Keratinocyte (primary cell): Measurements from ENCODE around the gene ARHGEF3. TPM values are rescaled to one million over a fixed set of nuclear protein-coding genes. Genes with fewer than 3 reads are reported as not detected.

Experiments
- DNase-seq: peaks from one replicate; pipeline ENCODE4 v3.0.0-alpha.2; 2011; ENCODE audit warnings: low read depth, missing footprints, low spot score
- FAIRE-seq: peaks from 2 replicates; lab custom pipeline; 2011; peaks lifted over from hg19 to GRCh38; lab: Jason Lieb, UNC
- H2AFZ ChIP-seq: 2 replicates; pipeline ENCODE4 v1.6.0; 2012; ENCODE audit warnings: low read length, control low read depth, inconsistent platforms; ENCODE audit not compliant: control insufficient read depth
- H3K27ac ChIP-seq: 2 replicates; pipeline ENCODE4 v1.5.1; 2011; ENCODE audit warnings: low read length; ENCODE audit not compliant: control insufficient read depth, insufficient read depth
- H3K27me3 ChIP-seq: 3 replicates; pipeline ENCODE4 v1.6.0; 2011; ENCODE audit warnings: low read length; ENCODE audit not compliant: control insufficient read depth, insufficient read depth; ENCODE audit errors: extremely low read depth
- H3K36me3 ChIP-seq, 2 experiments: 2 replicates in 1 of 2; 3 replicates in 1 of 2; pipeline ENCODE4 v1.5.1; 2011; ENCODE audit warnings: low read length in 2 of 2, mild to moderate bottlenecking in 1 of 2; ENCODE audit not compliant: control insufficient read depth in 2 of 2, insufficient read depth in 2 of 2; ENCODE audit errors: extremely low read depth in 1 of 2
- H3K4me1 ChIP-seq: 3 replicates; pipeline ENCODE4 v1.5.1; 2011; ENCODE audit warnings: low read length; ENCODE audit not compliant: control insufficient read depth, insufficient read depth; ENCODE audit errors: extremely low read depth
- H3K4me2 ChIP-seq: 3 replicates; pipeline ENCODE4 v1.6.0; 2011; ENCODE audit warnings: low read depth, low read length; ENCODE audit not compliant: control insufficient read depth, insufficient read depth; ENCODE audit errors: extremely low read depth
- H3K4me3 ChIP-seq, 3 experiments: fragments of 200-600 bp in 1 of 3; sonication (generic) in 1 of 3; 2 replicates in 2 of 3; 3 replicates in 1 of 3; pipeline ENCODE4 v1.5.1; 2011 to 2016; ENCODE audit warnings: low read length in 3 of 3, mild to moderate bottlenecking in 3 of 3, control low read depth in 2 of 3, inconsistent platforms in 1 of 3, low read depth in 1 of 3, mixed read lengths in 1 of 3, mixed run types in 1 of 3, moderate library complexity in 1 of 3; ENCODE audit not compliant: control insufficient read depth in 2 of 3, insufficient read depth in 2 of 3; ENCODE audit errors: extremely low read depth in 1 of 3
- H3K79me2 ChIP-seq: 2 replicates; pipeline ENCODE4 v1.6.0; 2012; ENCODE audit warnings: low read length; ENCODE audit not compliant: control insufficient read depth, insufficient read depth
- H3K9ac ChIP-seq: 3 replicates; pipeline ENCODE4 v1.6.0; 2011; ENCODE audit warnings: low read length; ENCODE audit not compliant: control insufficient read depth, insufficient read depth; ENCODE audit errors: extremely low read depth
- H3K9me1 ChIP-seq: 3 replicates; pipeline ENCODE4 v1.6.0; 2011; ENCODE audit warnings: low read length; ENCODE audit not compliant: control insufficient read depth, insufficient read depth; ENCODE audit errors: extremely low read depth
- H3K9me3 ChIP-seq: 2 replicates; pipeline ENCODE4 v1.5.1; 2012; ENCODE audit warnings: low read depth, low read length; ENCODE audit not compliant: control insufficient read depth
- H4K20me1 ChIP-seq: 3 replicates; pipeline ENCODE4 v1.6.0; 2011; ENCODE audit warnings: low read length; ENCODE audit not compliant: control insufficient read depth, insufficient read depth; ENCODE audit errors: extremely low read depth
- EZH2 ChIP-seq: IDR thresholded peaks from one replicate; pipeline ENCODE4 v1.6.1; 2012; ENCODE audit warnings: inconsistent platforms, mild to moderate bottlenecking, low read length, moderate library complexity
- dilution Hi-C: fragments of 300-500 bp; cut with MboI; formaldehyde crosslinking; loops from one replicate; pipeline ENCODE4 v1.7.0; 2020; ENCODE audit warnings: low sequenced_read_pairs; ENCODE audit not compliant: extremely low pct_ligation_motif_present
- polyA plus RNA-seq, 5 experiments: library from polyadenylated mRNA; depleted of rRNA in 3 of 5; stranded (reverse) in 3 of 5; stranded (forward) in 1 of 5; unstranded in 1 of 5; fragments of >200 nt; gene quantifications; 1 replicate in 1 of 5; 2 replicates in 3 of 5; 3 replicates in 1 of 5; pipeline versions ENCODE4 v1.2.1 to v1.2.3, GENCODE V29; 2011 to 2012; ENCODE audit warnings: missing spikeins in 2 of 5, low read depth in 1 of 5, low replicate concordance in 1 of 5
- TF ChIP-seq, protein P1 (sequence below), 3 experiments: IDR thresholded peaks in 1 of 3; conservative IDR thresholded peaks in 1 of 3; optimal IDR thresholded peaks in 1 of 3; 2 replicates in 2 of 3; 3 replicates in 1 of 3; pipeline versions ENCODE3 to v1.5.1; 2011; ENCODE audit warnings: low read length in 3 of 3, mild to moderate bottlenecking in 3 of 3, moderate library complexity in 2 of 3, control low read depth in 1 of 3, inconsistent platforms in 1 of 3; ENCODE audit not compliant: insufficient read depth in 2 of 3; ENCODE audit errors: extremely low read depth in 1 of 3

ARHGEF3 gene
- polyA plus RNA-seq, 1 donor (not counting 4 experiments of a cell fraction or from before 2014, with no cell fraction given), result 26.2 TPM

DNA sequence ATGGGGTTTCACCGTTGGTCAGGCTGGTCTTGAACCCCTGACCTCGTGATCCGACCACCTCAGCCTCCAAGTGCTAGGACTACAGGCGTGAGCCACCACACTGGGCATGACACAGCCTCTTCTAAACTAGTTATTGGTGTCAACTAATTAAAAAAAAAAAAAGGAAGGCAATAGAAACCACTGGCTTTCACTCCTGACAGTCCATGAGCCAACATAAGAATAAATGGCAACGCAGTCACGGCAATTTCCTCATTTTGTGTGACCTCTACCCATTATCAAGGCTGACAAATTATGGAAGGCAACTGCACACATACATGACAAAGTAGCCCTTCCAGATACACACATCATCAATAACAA, 5.9 kb downstream of the ARHGEF3 start:
- DNase-seq (no peak), FAIRE-seq (no peak)
- dilution Hi-C loops, result no loop called here
- Histone ChIP-seq H2AFZ (no peak overlapping the region), H3K79me2 (peaks cover 81% of the 10 kb centered on the region), H3K4me2 (no peak overlapping the region), H3K27ac (no peak overlapping the region), H3K9me1 (no peaks in the 10 kb centered on the region), H3K4me1 (peaks cover 32% of the 10 kb centered on the region), H3K36me3 (peaks cover 1 to 4% of the 10 kb centered on the region in 2 experiments), H3K9me3 (no peaks in the 10 kb centered on the region), H3K9ac (no peak overlapping the region), H3K27me3 (no peaks in the 10 kb centered on the region), H4K20me1 (peaks cover 2% of the 10 kb centered on the region), H3K4me3 (no peak overlapping the region)
- TF ChIP-seq, protein P1, sequence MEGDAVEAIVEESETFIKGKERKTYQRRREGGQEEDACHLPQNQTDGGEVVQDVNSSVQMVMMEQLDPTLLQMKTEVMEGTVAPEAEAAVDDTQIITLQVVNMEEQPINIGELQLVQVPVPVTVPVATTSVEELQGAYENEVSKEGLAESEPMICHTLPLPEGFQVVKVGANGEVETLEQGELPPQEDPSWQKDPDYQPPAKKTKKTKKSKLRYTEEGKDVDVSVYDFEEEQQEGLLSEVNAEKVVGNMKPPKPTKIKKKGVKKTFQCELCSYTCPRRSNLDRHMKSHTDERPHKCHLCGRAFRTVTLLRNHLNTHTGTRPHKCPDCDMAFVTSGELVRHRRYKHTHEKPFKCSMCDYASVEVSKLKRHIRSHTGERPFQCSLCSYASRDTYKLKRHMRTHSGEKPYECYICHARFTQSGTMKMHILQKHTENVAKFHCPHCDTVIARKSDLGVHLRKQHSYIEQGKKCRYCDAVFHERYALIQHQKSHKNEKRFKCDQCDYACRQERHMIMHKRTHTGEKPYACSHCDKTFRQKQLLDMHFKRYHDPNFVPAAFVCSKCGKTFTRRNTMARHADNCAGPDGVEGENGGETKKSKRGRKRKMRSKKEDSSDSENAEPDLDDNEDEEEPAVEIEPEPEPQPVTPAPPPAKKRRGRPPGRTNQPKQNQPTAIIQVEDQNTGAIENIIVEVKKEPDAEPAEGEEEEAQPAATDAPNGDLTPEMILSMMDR (optimal IDR thresholded peaks at IDR 0.05 in 1 of 3, IDR thresholded peaks at IDR 0.05 in 1 of 3, conservative IDR thresholded peaks at IDR 0.05 in 1 of 3; ENCODE audit: extremely low read depth in 1 of 3, insufficient read depth in 2 of 3, low read length in 3 of 3), result no peak
- no peak for TF ChIP-seq EZH2

- no peak for FAIRE-seq
- peaks cover 2% of the 10 kb centered on the region for H4K20me1 ChIP-seq
Measured at GRCh38 chr3:56795097-56795828, 6.5 kb downstream of the ARHGEF3 start.

More at GRCh38 chr3:56795097-56795828, 6.5 kb downstream of the ARHGEF3 start:
- Histone ChIP-seq H3K4me2 (no peak overlapping the region), H3K9ac (no peak overlapping the region), H2AFZ (no peak overlapping the region), H3K9me3 (no peaks in the 10 kb centered on the region), H3K4me3 (no peak overlapping the region), H3K9me1 (no peaks in the 10 kb centered on the region), H3K4me1 (peaks cover 29% of the 10 kb centered on the region), H3K36me3 (peaks cover 1 to 4% of the 10 kb centered on the region in 2 experiments), H3K27me3 (no peaks in the 10 kb centered on the region), H3K27ac (no peak overlapping the region), H3K79me2 (peaks cover 81% of the 10 kb centered on the region)
- TF ChIP-seq EZH2, result no peak
- TF ChIP-seq, protein P1 (optimal IDR thresholded peaks at IDR 0.05 in 1 of 3, IDR thresholded peaks at IDR 0.05 in 1 of 3, conservative IDR thresholded peaks at IDR 0.05 in 1 of 3; ENCODE audit: extremely low read depth in 1 of 3, insufficient read depth in 2 of 3, low read length in 3 of 3), result no peak
- dilution Hi-C loops, result no loop called here
- no peak for DNase-seq
